NK-92 (cell line): ENCODE results near the gene LDHB.
"Not testable (repeated sequence)": the region's sequence is repeated elsewhere in the genome, so short reads cannot be mapped to it uniquely, and the experiment has no call there.

Experiments used
- DNase-seq: peaks from one replicate; lab custom pipeline; 2025; ENCODE audit not compliant: unreplicated experiment; lab: John Stamatoyannopoulos, UW

Gene LDHB

GRCh38 chr12:21662122-21662792, 4.6 kb upstream of the LDHB start:
- no peak for DNase-seq

GRCh38 chr12:21661396-21662093, 3.9 kb upstream of the LDHB start:
- DNase-seq: not testable (repeated sequence)

- DNase-seq: no peak
Measured at GRCh38 chr12:21659383-21659782, 1.7 kb upstream of the LDHB start.

GRCh38 chr12:21656905-21657325, 727 bp downstream of the LDHB start:
- no peak for DNase-seq

- no peak for DNase-seq
Measured at GRCh38 chr12:21655591-21655990, 2.1 kb downstream of the LDHB start.

GRCh38 chr12:21651821-21652220, 5.8 kb downstream of the LDHB start:
- DNase-seq: no peak

GRCh38 chr12:21650997-21651396, 6.6 kb downstream of the LDHB start:
- DNase-seq: no peak

GRCh38 chr12:21649034-21649433, 8.6 kb downstream of the LDHB start:
- no peak for DNase-seq

- DNase-seq: no peak
Measured at GRCh38 chr12:21648378-21648777, 9.3 kb downstream of the LDHB start.

- DNase-seq: no peak
Measured at GRCh38 chr12:21647179-21647578, 10.5 kb downstream of the LDHB start.

- DNase-seq: not testable (repeated sequence)
Measured at GRCh38 chr12:21645041-21645500, 12.6 kb downstream of the LDHB start.

- DNase-seq: no peak
Measured at GRCh38 chr12:21644516-21644915, 13.1 kb downstream of the LDHB start.

GRCh38 chr12:21643758-21644157, 13.9 kb downstream of the LDHB start:
- DNase-seq: no peak

- no peak for DNase-seq
Measured at GRCh38 chr12:21642707-21643389, 14.8 kb downstream of the LDHB start.

- DNase-seq: no peak
Measured at GRCh38 chr12:21638054-21638891, 19.4 kb downstream of the LDHB start.

GRCh38 chr12:21634245-21634644, 23.4 kb downstream of the LDHB start:
- DNase-seq: no peak

GRCh38 chr12:21631367-21631766, 26.3 kb downstream of the LDHB start:
- no peak for DNase-seq

GRCh38 chr12:21627924-21628323, 29.7 kb downstream of the LDHB start:
- DNase-seq: no peak

- DNase-seq: no peak
Measured at GRCh38 chr12:21618566-21618965, 39.1 kb downstream of the LDHB start.

GRCh38 chr12:21617030-21617429, 40.6 kb downstream of the LDHB start:
- DNase-seq: no peak

GRCh38 chr12:21615431-21615830, 42.2 kb downstream of the LDHB start:
- no peak for DNase-seq
